OCI-LY1 (cell line): ENCODE results near the gene CEP120.

Experiments
- CTCF ChIP-seq: fragments of 200-600 bp; sonication (generic), shearing (Covaris generic); IDR thresholded peaks from 2 replicates; pipeline ENCODE4 v1.5.1; 2017; ENCODE audit warnings: mild to moderate bottlenecking, antibody characterized with exemption, low read length, moderate library complexity, mixed read lengths
- EZH2 ChIP-seq: fragments of 200-600 bp; sonication (generic), shearing (Covaris generic); IDR thresholded peaks from 2 replicates; pipeline ENCODE4 v1.8.0; 2017; ENCODE audit warnings: borderline replicate concordance, mixed run types, mild to moderate bottlenecking, antibody characterized with exemption, low read length, moderate library complexity, mixed read lengths

GRCh38 chr5:123297198-123297831, 125.9 kb downstream of the CEP120 start:
- TF ChIP-seq CTCF (no peak), EZH2 (no peak)
